WTC11 (cell line): ENCODE data around the gene LHX5. TPM values are rescaled to one million over a fixed set of nuclear protein-coding genes. Genes with fewer than 3 reads are reported as not detected.
A peak's percentile ranks its signal among the peaks of the same experiment; 100 is the strongest.

ENCODE experiments used
- ATAC-seq: fragments of 200-7000 bp; cut with Tn5 transposase; 2 replicates; pipeline ENCODE4 v1.10.0; 2021; ENCODE audit warnings: mild to moderate bottlenecking, moderate library complexity
- CTCF ChIA-PET: fragments of 300-600 bp; sonication (Branson Sonifier 250); formaldehyde crosslinking; loops from one replicate; lab custom pipeline; 2021; ENCODE audit warnings: antibody characterized with exemption; lab: Charles Lee
- POLR2A ChIA-PET: fragments of 350-600 bp; sonication (Branson Sonifier 250); formaldehyde crosslinking; loops from one replicate; lab custom pipeline; 2021; ENCODE audit warnings: antibody characterized with exemption; lab: Charles Lee
- DNase-seq: peaks from one replicate; pipeline ENCODE4 v3.0.0; 2021; ENCODE audit warnings: low spot score
- H3K27ac Mint-ChIP-seq: 2 replicates; pipeline ENCODE4 v1.8.0; 2021; ENCODE audit warnings: mixed read lengths
- H3K27me3 Mint-ChIP-seq: 2 replicates; pipeline ENCODE4 v1.8.0; 2021; ENCODE audit warnings: low read depth, mild to moderate bottlenecking, moderate library complexity, mixed read lengths
- H3K36me3 Mint-ChIP-seq: 2 replicates; pipeline ENCODE4 v1.8.0; 2021; ENCODE audit warnings: mixed read lengths
- H3K4me1 Mint-ChIP-seq: 2 replicates; pipeline ENCODE4 v1.8.0; 2022; ENCODE audit warnings: mixed read lengths
- H3K4me3 Mint-ChIP-seq: 2 replicates; pipeline ENCODE4 v1.8.0; 2021; ENCODE audit warnings: mild to moderate bottlenecking, moderate library complexity, mixed read lengths
- H3K9me3 Mint-ChIP-seq: 2 replicates; pipeline ENCODE4 v1.8.0; 2021; ENCODE audit warnings: mixed read lengths
- ARID4B ChIP-seq: sonication (generic); formaldehyde crosslinking; IDR thresholded peaks from 2 replicates; pipeline ENCODE4 v1.8.0; 2023; ENCODE audit warnings: missing genetic modification reagents, mild to moderate bottlenecking, borderline replicate concordance
- ATF3 ChIP-seq: sonication (generic); formaldehyde crosslinking; conservative IDR thresholded peaks from 2 replicates; pipeline ENCODE4 v1.8.1; 2022; ENCODE audit warnings: mild to moderate bottlenecking, missing genetic modification reagents
- FOXJ3 ChIP-seq: sonication (generic); formaldehyde crosslinking; IDR thresholded peaks from 2 replicates; pipeline ENCODE4 v1.9.0; 2021; ENCODE audit warnings: missing genetic modification reagents, mild to moderate bottlenecking, borderline replicate concordance
- FOXP1 ChIP-seq: sonication (generic); formaldehyde crosslinking; IDR thresholded peaks from 2 replicates; pipeline ENCODE4 v1.8.0; 2022; ENCODE audit warnings: missing genetic modification reagents, mild to moderate bottlenecking, moderate library complexity, borderline replicate concordance
- FOXP4 ChIP-seq: sonication (generic); formaldehyde crosslinking; IDR thresholded peaks from 2 replicates; pipeline ENCODE4 v1.8.0; 2022; ENCODE audit warnings: mild to moderate bottlenecking, missing genetic modification reagents
- MYBL2 ChIP-seq: sonication (generic); formaldehyde crosslinking; IDR thresholded peaks from 2 replicates; pipeline ENCODE4 v1.8.1; 2023; ENCODE audit warnings: mild to moderate bottlenecking, moderate library complexity, missing genetic modification reagents
- NFYB ChIP-seq: sonication (generic); formaldehyde crosslinking; conservative IDR thresholded peaks from 2 replicates; pipeline ENCODE4 v1.8.0; 2022; ENCODE audit warnings: low read depth, missing genetic modification reagents
- RELA ChIP-seq: sonication (generic); formaldehyde crosslinking; IDR thresholded peaks from 2 replicates; pipeline ENCODE4 v1.8.1; 2022; ENCODE audit warnings: missing genetic modification reagents, mild to moderate bottlenecking, borderline replicate concordance
- ZMAT4 ChIP-seq: fragments of 250-450 bp; sonication (Bioruptor Pico); IDR thresholded peaks from 2 replicates; pipeline ENCODE4 v1.9.0; 2021; ENCODE audit warnings: mild to moderate bottlenecking
- ZNF121 ChIP-seq: sonication (generic); formaldehyde crosslinking; IDR thresholded peaks from 2 replicates; pipeline ENCODE4 v1.8.0; 2023; ENCODE audit warnings: missing genetic modification reagents
- ZNF138 ChIP-seq: sonication (generic); formaldehyde crosslinking; conservative IDR thresholded peaks from 2 replicates; pipeline ENCODE4 v1.8.1; 2022; ENCODE audit warnings: mild to moderate bottlenecking, moderate library complexity, missing genetic modification reagents
- ZNF512 ChIP-seq: sonication (generic); formaldehyde crosslinking; IDR thresholded peaks from 2 replicates; pipeline ENCODE4 v1.8.1; 2022; ENCODE audit warnings: missing genetic modification reagents, borderline replicate concordance
- total RNA-seq: library from RNA; stranded (reverse); gene quantifications from 3 replicates; pipeline ENCODE4 v1.2.3, GENCODE V29; 2021
- TF ChIP-seq, protein P1 (sequence below): fragments of 250-450 bp; sonication (Bioruptor Pico); IDR thresholded peaks from 2 replicates; pipeline ENCODE4 v1.9.0; 2021; ENCODE audit warnings: mild to moderate bottlenecking, borderline replicate concordance
- TF ChIP-seq, protein P2 (sequence below): fragments of 250-450 bp; sonication (Bioruptor Pico); IDR thresholded peaks from 2 replicates; pipeline ENCODE4 v1.9.0; 2021; ENCODE audit warnings: mild to moderate bottlenecking
- TF ChIP-seq, protein P3 (sequence below): sonication (generic); formaldehyde crosslinking; IDR thresholded peaks from 2 replicates; pipeline ENCODE4 v1.8.1; 2023; ENCODE audit warnings: mild to moderate bottlenecking, missing genetic modification reagents

LHX5 gene
- total RNA-seq, 1 experiment from 2014 or later, result 3.0 TPM

GRCh38 chr12:113477842-113478215 lies 6.2 kb upstream of the LHX5 start (continued):
- TF ChIP-seq ARID4B (CRISPR knock-in tag) (no peak), ATF3 (CRISPR knock-in tag) (no peak), ZNF138 (CRISPR knock-in tag) (no peak), NFYB (CRISPR knock-in tag) (no peak), ZNF121 (CRISPR knock-in tag) (no peak), MYBL2 (no peak)
- TF ChIP-seq, protein P1, sequence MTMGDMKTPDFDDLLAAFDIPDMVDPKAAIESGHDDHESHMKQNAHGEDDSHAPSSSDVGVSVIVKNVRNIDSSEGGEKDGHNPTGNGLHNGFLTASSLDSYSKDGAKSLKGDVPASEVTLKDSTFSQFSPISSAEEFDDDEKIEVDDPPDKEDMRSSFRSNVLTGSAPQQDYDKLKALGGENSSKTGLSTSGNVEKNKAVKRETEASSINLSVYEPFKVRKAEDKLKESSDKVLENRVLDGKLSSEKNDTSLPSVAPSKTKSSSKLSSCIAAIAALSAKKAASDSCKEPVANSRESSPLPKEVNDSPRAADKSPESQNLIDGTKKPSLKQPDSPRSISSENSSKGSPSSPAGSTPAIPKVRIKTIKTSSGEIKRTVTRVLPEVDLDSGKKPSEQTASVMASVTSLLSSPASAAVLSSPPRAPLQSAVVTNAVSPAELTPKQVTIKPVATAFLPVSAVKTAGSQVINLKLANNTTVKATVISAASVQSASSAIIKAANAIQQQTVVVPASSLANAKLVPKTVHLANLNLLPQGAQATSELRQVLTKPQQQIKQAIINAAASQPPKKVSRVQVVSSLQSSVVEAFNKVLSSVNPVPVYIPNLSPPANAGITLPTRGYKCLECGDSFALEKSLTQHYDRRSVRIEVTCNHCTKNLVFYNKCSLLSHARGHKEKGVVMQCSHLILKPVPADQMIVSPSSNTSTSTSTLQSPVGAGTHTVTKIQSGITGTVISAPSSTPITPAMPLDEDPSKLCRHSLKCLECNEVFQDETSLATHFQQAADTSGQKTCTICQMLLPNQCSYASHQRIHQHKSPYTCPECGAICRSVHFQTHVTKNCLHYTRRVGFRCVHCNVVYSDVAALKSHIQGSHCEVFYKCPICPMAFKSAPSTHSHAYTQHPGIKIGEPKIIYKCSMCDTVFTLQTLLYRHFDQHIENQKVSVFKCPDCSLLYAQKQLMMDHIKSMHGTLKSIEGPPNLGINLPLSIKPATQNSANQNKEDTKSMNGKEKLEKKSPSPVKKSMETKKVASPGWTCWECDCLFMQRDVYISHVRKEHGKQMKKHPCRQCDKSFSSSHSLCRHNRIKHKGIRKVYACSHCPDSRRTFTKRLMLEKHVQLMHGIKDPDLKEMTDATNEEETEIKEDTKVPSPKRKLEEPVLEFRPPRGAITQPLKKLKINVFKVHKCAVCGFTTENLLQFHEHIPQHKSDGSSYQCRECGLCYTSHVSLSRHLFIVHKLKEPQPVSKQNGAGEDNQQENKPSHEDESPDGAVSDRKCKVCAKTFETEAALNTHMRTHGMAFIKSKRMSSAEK, result no peak
- TF ChIP-seq, protein P2, sequence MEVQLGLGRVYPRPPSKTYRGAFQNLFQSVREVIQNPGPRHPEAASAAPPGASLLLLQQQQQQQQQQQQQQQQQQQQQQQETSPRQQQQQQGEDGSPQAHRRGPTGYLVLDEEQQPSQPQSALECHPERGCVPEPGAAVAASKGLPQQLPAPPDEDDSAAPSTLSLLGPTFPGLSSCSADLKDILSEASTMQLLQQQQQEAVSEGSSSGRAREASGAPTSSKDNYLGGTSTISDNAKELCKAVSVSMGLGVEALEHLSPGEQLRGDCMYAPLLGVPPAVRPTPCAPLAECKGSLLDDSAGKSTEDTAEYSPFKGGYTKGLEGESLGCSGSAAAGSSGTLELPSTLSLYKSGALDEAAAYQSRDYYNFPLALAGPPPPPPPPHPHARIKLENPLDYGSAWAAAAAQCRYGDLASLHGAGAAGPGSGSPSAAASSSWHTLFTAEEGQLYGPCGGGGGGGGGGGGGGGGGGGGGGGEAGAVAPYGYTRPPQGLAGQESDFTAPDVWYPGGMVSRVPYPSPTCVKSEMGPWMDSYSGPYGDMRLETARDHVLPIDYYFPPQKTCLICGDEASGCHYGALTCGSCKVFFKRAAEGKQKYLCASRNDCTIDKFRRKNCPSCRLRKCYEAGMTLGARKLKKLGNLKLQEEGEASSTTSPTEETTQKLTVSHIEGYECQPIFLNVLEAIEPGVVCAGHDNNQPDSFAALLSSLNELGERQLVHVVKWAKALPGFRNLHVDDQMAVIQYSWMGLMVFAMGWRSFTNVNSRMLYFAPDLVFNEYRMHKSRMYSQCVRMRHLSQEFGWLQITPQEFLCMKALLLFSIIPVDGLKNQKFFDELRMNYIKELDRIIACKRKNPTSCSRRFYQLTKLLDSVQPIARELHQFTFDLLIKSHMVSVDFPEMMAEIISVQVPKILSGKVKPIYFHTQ (CRISPR knock-in tag), result no peak

DNA sequence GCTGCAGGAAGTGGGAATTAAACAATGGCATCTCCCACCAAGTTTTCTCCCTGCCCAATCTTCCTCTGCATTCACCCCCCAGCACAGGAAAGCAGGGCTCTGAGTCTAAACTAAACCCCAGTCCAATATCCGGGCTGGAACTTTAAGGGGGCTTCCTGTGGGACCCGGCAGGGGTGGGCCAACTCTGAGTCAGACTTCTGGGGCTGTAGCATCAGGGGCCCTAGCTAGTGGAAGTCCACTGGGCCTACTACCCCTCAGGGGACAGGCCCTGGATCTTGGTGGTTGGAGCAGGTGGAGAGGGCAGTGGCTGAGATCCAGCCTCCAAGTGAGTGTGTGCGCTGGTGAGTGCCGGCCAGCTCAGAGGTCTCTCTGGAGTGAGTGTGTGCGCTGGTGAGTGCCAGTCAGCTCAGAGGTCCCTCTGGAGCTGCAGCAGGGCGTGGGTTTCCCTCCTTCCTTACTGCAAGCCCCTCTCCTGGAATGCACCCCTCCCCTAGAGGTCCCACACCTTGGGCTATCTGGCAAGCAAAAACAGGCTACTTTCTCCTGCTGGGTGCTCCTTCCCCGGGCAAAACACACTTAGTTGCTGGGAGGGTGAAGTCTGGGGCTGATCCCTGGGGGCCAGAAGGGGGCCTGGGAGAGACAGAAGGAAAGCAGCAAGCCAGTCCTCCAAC lies 5.6 kb upstream of the LHX5 start:
- Mint-ChIP-seq H3K4me1 (peaks cover 73% of the 10 kb centered on the region), H3K4me3 (peak overlapping the region; percentile 76), H3K9me3 (no peaks in the 10 kb centered on the region), H3K27ac (no peak overlapping the region), H3K27me3 (peaks cover 96% of the 10 kb centered on the region), H3K36me3 (no peaks in the 10 kb centered on the region)
- ChIA-PET CTCF (interaction anchor here (0.7 to 9.2 kb wide), 8 partner anchors 9 to 289 kb away, joined by 3 to 92 read pairs (median 3); no protein-coding TSS in a partner anchor), POLR2A (interaction anchor here (0.6 kb wide), 1 partner anchor 232 kb away, joined by 3 read pairs; no protein-coding TSS in a partner anchor)
- DNase-seq (peak; percentile 72), ATAC-seq (peak; percentile 26)
- TF ChIP-seq FOXP1 (CRISPR knock-in tag) (0 out of 2 replicates have a peak, but pooled peaks have one; percentile 42), RELA (no peak), FOXJ3 (no peak), ZMAT4 (CRISPR knock-in tag) (no peak), ZNF512 (CRISPR knock-in tag) (0 out of 2 replicates have a peak, but pooled peaks have one; percentile 50), FOXP4 (CRISPR knock-in tag) (0 out of 2 replicates have a peak, but pooled peaks have one; percentile 20)
- TF ChIP-seq, protein P3, sequence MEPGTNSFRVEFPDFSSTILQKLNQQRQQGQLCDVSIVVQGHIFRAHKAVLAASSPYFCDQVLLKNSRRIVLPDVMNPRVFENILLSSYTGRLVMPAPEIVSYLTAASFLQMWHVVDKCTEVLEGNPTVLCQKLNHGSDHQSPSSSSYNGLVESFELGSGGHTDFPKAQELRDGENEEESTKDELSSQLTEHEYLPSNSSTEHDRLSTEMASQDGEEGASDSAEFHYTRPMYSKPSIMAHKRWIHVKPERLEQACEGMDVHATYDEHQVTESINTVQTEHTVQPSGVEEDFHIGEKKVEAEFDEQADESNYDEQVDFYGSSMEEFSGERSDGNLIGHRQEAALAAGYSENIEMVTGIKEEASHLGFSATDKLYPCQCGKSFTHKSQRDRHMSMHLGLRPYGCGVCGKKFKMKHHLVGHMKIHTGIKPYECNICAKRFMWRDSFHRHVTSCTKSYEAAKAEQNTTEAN (CRISPR knock-in tag), result peak; percentile 96
